Spleen (tissue), 7 donors: ENCODE measurements around the gene SV2C.

Experiments
- POLR2A ChIP-seq, 3 donors: fragments of 450-650 bp; IDR thresholded peaks; one replicate each; pipeline ENCODE4 v1.5.1; 2017; ENCODE audit warnings: antibody characterized with exemption in 3 of 3, mild to moderate bottlenecking in 1 of 3
- POLR2AphosphoS5 ChIP-seq, 3 donors: sonication (generic); formaldehyde crosslinking; IDR thresholded peaks; one replicate each; pipeline ENCODE4 v1.5.1; 2017; ENCODE audit warnings: antibody characterized with exemption in 3 of 3
- TF ChIP-seq, protein P1 (sequence below), 11 experiments: fragments of 200-600 bp in 7 of 11; fragments of 450-650 bp in 4 of 11; sonication (generic) in 4 of 11; IDR thresholded peaks in 8 of 11; conservative IDR thresholded peaks in 3 of 11; 1 replicate in 7 of 11; 2 replicates in 4 of 11; pipeline versions ENCODE4 v1.4.0 to v1.8.0; 2016 to 2021; ENCODE audit warnings: antibody characterized with exemption in 11 of 11, inconsistent platforms in 4 of 11, mild to moderate bottlenecking in 1 of 11
- donor health status: DM: no; HTN: no; CAD: no; lungs with moderate emphysema.
- donor health status: DM: no; HTN: no; CAD: no.
- donor health status: DM: no; HTN: no; CAD: no.

DNA sequence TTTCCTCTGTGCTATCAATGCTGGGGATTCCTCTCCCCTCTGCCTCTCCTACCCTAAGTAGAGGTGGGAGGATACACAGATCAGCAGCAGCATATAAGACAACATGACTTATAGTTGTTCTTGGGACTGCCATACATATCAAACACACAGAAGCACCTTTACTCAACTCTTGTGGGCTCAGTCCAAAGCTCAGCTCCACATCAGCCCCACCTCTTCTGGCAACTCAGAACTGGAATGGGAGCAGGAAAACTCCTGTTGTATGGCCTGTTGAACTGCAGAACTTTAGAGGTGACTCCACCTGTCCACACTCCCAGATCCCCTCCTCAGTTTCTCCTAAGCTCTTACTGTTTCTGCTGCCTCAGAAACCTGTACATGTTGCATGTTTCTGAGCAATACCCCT is 127.8 kb downstream of the SV2C start:
- TF ChIP-seq, protein P1, sequence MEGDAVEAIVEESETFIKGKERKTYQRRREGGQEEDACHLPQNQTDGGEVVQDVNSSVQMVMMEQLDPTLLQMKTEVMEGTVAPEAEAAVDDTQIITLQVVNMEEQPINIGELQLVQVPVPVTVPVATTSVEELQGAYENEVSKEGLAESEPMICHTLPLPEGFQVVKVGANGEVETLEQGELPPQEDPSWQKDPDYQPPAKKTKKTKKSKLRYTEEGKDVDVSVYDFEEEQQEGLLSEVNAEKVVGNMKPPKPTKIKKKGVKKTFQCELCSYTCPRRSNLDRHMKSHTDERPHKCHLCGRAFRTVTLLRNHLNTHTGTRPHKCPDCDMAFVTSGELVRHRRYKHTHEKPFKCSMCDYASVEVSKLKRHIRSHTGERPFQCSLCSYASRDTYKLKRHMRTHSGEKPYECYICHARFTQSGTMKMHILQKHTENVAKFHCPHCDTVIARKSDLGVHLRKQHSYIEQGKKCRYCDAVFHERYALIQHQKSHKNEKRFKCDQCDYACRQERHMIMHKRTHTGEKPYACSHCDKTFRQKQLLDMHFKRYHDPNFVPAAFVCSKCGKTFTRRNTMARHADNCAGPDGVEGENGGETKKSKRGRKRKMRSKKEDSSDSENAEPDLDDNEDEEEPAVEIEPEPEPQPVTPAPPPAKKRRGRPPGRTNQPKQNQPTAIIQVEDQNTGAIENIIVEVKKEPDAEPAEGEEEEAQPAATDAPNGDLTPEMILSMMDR (IDR thresholded peaks at IDR 0.05 in 8 of 11, conservative IDR thresholded peaks at IDR 0.05 in 3 of 11): no peak
- TF ChIP-seq POLR2A (IDR thresholded peaks at IDR 0.05) (no peak), POLR2AphosphoS5 (IDR thresholded peaks at IDR 0.05) (no peak)
